ENCODE results near the gene HES1.

- TF ChIP-seq CTCF (IDR thresholded peaks at IDR 0.05; ENCODE audit: insufficient read depth, low read length, poor library complexity, severe bottlenecking) = no peak
- no peak for TF ChIP-seq EZH2phosphoT487 (conservative IDR thresholded peaks at IDR 0.05; ENCODE audit: low read length)
Measured at GRCh38 chr3:194166682-194167479, 30.9 kb downstream of the HES1 start.

Data from SU-DHL-6 (cell line).